HG02610 (cell line): Measurements from ENCODE around the gene SLC1A2.

Experiments
- ATAC-seq: cut with Tn5 transposase; IDR thresholded peaks from one replicate; pipeline ENCODE4 v1.9.1; 2021; ENCODE audit warnings: mild to moderate bottlenecking, moderate library complexity; ENCODE audit not compliant: unreplicated experiment

SLC1A2 gene

GRCh38 chr11:35305670-35306382 lies 113.5 kb downstream of the SLC1A2 start:
- peak; percentile 56 for ATAC-seq

GRCh38 chr11:35304900-35305460 lies 114.4 kb downstream of the SLC1A2 start:
- ATAC-seq: no peak

GRCh38 chr11:35304386-35304775 lies 115.0 kb downstream of the SLC1A2 start:
- ATAC-seq: no peak

GRCh38 chr11:35303596-35304385 lies 115.6 kb downstream of the SLC1A2 start:
- no peak for ATAC-seq

GRCh38 chr11:35302398-35302797 lies 117.0 kb downstream of the SLC1A2 start:
- no peak for ATAC-seq

- no peak for ATAC-seq
Observed at GRCh38 chr11:35298369-35298768, 121.0 kb downstream of the SLC1A2 start.

- ATAC-seq: no peak
Observed at GRCh38 chr11:35295751-35296150, 123.6 kb downstream of the SLC1A2 start.

- ATAC-seq: no peak
Observed at GRCh38 chr11:35293699-35294098, 125.7 kb downstream of the SLC1A2 start.

GRCh38 chr11:35293035-35293434 lies 126.3 kb downstream of the SLC1A2 start:
- ATAC-seq: peak; percentile 50

- ATAC-seq: no peak
Observed at GRCh38 chr11:35292279-35292678, 127.1 kb downstream of the SLC1A2 start.

- ATAC-seq: no peak
Observed at GRCh38 chr11:35290876-35291275, 128.5 kb downstream of the SLC1A2 start.

GRCh38 chr11:35289821-35290220 lies 129.5 kb downstream of the SLC1A2 start:
- no peak for ATAC-seq

- no peak for ATAC-seq
Observed at GRCh38 chr11:35288817-35289541, 130.4 kb downstream of the SLC1A2 start.

- ATAC-seq: no peak
Observed at GRCh38 chr11:35288309-35288708, 131.0 kb downstream of the SLC1A2 start.

GRCh38 chr11:35287344-35287890 lies 131.9 kb downstream of the SLC1A2 start:
- no peak for ATAC-seq

GRCh38 chr11:35286126-35286525 lies 133.2 kb downstream of the SLC1A2 start:
- no peak for ATAC-seq

- no peak for ATAC-seq
Observed at GRCh38 chr11:35285471-35285870, 133.9 kb downstream of the SLC1A2 start.

- no peak for ATAC-seq
Observed at GRCh38 chr11:35282221-35282882, 137.0 kb downstream of the SLC1A2 start.

- no peak for ATAC-seq
Observed at GRCh38 chr11:35281169-35281688, 138.1 kb downstream of the SLC1A2 start.

GRCh38 chr11:35280727-35281126 lies 138.6 kb downstream of the SLC1A2 start:
- ATAC-seq: no peak
